Suppressor macrophage (primary cell): Measurements from ENCODE around the gene CCL20.
"Not testable (repeated sequence)": the region's sequence is repeated elsewhere in the genome, so short reads cannot be mapped to it uniquely, and the experiment has no call there.

Source experiments
- DNase-seq, 4 experiments: peaks; one replicate each; pipeline ENCODE4 v3.0.0-alpha.2; 2020 to 2022
- total RNA-seq, 17 experiments: gene quantifications; one replicate each; lab custom pipeline; 2026; ENCODE audit warnings: mixed read lengths in 6 of 17, inconsistent platforms in 3 of 17; lab: John Stamatoyannopoulos, UW

CCL20 gene
- total RNA-seq = 0.07 to 620 (median 2.3) reads per million in 17 experiments

GRCh38 chr2:227813562-227814353 is at the start of gene CCL20:
Gene CCL20 (plus strand): TSS chr2:227813842. CDS start chr2:227813912, 70 bp downstream.
- DNase-seq = no peak

GRCh38 chr2:227765788-227766372 is 47.8 kb upstream of the CCL20 start:
- DNase-seq = no peak

DNA sequence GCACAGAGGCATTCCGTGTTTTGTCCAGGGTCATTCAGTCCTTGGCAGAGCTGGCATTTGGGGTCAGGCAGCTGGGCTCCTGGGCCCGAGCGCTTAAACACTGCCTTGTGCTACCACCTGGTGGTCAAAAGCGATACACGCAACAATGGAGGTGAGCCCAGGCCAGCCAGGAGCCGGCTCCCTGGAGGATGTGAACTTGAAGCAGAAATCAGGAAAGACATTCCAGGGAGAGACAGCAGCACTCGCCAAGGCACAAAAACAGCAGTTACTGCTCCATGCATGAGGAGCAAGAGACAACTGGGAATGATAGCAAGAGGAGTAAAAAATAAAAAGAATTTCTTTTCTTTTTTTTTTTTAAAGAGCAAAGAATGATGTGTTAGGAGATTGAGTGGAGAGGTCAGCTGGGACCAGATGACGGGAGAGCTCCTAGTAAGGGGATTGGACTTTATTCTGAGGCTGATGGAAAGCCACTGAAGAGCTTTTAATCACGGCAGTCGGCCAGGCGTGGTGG is 47.2 kb upstream of the CCL20 start:
- peak; percentile 65 to 82 (median 80) for DNase-seq

DNA sequence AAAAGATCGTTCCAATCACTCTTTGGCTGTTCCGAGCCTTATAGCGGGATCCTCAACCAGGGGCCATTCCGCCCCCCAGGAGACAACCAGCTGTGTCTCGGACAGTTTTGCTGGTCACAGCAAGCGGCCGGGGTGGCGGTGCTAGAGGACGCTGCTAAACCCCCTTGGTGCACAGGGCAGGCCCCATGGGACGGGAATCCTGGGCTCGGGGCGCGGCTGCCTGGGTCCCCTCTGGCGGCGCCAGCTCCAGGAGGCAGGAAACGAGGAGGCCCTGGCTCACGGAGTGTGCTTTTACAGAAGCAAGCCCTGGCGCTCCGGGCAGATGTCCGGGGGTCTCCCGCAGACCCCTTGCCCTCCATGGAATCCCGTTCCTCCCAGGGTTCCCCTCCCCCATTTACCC is 45.8 kb upstream of the CCL20 start:
- no peak for DNase-seq

DNA sequence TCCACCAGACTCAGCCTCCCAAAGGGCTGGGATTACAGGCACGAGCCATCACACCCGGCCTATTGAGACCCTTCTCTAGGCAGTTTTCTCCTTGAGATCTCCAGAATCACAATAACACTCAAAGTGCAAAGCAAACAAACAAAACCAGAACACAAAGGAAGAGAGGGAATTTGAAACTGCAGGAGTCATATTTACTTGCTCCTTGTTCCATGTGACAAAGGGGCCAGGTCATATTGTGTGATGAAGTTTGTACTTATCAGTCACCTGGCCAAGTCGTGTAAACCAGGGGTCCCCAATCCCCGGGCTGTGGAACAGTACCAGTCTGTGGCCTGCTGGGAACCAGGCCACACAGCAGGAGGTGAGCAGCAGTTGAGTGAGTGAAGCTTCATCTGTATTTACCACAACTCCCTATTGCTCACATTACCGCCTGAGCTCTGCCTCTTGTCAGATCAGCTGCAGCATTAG is 41.4 kb upstream of the CCL20 start:
- DNase-seq = no peak

GRCh38 chr2:227772932-227773331 is 40.7 kb upstream of the CCL20 start:
- DNase-seq = no peak

- DNase-seq = peak; percentile 22 to 60 (median 38)
These were observed 39.5 kb upstream of the CCL20 start for GRCh38 chr2:227774011-227774624.

DNA sequence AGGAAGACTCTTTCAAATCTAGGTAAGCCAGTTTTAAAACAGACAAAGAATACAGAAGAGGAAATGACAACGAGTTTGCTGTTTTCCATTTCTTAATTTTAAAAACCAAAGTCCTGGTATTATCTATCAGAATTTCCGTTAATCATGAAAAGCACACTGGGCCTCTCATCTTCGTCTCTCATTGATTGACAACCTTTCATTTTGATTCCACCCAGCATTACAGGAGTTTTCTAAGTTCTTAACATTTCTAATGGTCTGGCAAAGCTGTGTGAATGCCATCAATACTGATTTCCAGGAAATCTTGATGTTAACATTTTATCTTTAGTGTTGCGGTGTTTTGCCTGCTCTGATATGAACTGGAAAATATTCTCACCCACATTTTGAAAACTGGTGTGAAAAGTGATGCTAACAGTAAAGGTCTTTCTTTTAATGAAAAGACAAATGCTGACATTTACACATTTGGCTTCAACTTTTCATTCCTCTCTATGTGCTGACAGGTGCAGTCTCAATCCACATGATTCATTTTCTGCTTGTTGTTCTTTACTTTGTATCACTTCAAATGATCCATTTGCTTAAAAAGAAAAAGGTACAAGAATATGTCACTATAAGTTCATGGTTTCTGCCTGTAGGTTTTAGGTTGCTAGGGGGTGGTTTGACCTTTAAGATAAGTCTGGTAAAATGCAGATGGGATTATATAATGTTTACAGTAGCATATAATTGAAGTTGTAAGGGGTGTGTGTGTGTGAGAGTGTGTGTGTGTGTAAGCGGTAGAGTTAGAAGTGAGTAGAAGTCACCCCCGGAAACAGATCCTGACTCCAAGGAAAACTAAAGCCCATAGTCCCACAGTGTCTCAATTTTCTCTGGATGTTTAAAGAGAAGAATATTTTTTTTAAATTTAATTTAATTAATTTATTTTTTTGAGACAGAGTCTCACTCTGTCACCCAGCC is 38.5 kb upstream of the CCL20 start:
- no peak for DNase-seq

GRCh38 chr2:227780981-227781615 is 32.5 kb upstream of the CCL20 start:
- no peak for DNase-seq

GRCh38 chr2:227781841-227782240 is 31.8 kb upstream of the CCL20 start:
- DNase-seq = no peak

DNA sequence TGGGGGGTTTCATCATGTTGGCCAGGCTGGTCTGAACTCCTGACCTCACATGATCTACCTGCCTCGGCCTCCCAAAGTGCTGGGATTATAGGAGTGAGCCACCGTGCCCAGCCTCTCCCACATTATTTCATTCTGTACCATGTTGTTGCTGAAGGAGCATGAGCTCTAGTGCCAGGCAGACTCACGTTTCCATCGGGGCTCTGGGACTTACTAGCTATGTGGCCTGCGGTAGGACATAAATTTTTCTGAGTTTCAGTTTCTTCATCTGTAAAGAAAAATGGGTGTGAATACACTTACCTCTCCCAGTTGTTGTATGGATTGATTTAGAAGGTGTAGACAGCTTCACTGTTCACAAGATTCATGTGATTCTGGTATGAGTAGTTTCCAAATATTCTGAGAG is 30.8 kb upstream of the CCL20 start:
- DNase-seq = no peak

DNA sequence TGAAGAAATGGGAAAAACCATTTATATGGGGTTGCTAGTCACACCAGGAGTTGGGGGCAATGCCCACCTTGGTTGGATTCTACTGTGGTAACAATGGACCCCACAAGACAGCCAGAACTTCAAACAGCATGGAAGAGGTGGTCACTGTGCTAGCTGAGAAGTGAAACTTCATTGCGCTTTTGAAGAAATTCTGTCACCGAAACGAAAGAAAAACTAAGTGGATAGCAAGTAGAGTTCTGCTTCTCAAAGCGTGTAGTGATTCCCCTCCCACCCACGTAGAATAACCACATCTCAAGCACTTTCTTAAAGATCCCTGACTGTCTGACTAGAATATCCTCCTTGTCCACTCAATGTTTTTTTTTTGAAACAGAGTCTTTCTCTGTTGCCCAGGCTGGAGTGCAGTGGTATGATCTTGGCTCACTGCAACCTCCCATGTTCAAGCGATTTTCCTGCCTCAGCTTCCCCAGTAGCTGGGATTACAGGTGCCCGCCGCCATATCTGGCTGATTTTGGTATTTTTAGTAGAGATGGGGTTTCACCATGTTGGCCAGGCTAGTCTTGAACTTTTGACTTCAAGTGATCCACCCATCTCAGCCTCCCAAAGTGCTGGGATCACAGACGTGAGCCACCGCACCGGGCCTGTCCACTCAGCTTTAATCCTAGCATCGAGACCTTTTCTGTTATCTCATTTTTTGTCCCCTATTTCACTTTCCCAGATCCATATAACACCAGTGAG is 30.1 kb upstream of the CCL20 start:
- peak; percentile 57 to 89 (median 76) for DNase-seq

DNA sequence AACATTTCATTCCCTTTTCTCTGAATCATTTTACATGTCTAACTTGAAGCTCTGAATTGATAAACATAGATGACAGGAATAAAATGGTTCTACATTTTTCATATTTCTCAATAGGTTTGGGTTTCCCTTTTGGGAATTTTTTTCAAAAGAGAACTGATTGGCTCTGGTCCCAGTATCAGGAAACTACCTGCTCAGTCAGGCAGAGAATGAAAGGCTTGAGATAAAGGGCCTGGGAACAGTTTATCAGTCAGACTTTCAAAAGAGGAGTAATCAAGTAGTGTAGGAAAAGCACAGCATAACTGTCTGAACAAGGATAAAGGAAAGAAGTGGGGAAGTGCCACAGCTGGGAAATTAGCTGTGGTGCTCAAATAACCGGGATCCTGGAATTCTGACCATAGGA is 28.3 kb upstream of the CCL20 start:
- no peak for DNase-seq

GRCh38 chr2:227788561-227789018 is 25.1 kb upstream of the CCL20 start:
- peak in 2 of 4 experiments; percentile 11 to 44 for DNase-seq

- no peak for DNase-seq
These were observed 23.8 kb upstream of the CCL20 start for GRCh38 chr2:227789803-227790202.

GRCh38 chr2:227793148-227793712 is 20.4 kb upstream of the CCL20 start:
- peak in 1 of 4 experiments; percentile 6 for DNase-seq

GRCh38 chr2:227796045-227796711 is 17.5 kb upstream of the CCL20 start:
- no peak for DNase-seq

DNA sequence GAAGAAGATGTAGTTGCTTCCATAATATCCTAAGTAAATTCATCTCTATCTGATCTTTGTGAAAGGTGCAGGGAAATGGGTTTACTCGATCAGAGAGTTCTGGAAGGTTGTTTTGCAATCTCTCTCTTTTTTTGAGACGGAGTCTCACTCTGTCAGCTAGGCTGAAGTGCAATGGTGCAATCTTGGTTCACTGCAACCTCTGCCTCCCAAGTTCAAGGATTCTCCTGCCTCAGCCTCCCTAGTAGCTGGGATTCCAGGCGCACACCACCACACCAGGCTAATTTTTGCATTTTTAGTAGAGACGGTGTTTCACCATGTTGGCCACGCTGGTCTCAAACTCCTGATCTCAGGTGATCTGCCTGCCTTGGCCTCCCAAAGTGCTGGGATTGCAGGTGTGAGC is 16.9 kb upstream of the CCL20 start:
- DNase-seq = not testable (repeated sequence)

DNA sequence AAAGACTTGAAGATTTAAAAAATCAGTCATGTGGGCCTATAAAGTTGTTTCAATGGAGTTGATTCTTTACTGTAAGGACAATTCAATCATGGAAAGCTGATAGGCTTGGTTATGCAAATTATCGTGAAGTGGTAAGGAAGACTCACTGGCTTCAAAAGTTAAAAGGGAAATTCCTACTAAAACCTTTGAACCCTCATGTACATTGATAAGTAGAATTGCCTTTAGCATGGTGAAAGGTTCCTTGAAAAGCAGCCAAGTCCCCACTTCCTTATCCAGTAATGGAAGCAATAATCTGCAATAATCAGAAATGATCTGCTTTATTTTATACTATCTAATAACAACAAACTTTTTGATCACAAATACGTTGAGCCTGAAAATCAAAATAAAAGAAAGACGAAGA is 14.4 kb upstream of the CCL20 start:
- no peak for DNase-seq

- DNase-seq = no peak
These were observed 10.8 kb upstream of the CCL20 start for GRCh38 chr2:227802882-227803281.
